Measurements from ENCODE around the gene CTNNAL1.
"Not testable (repeated sequence)": the region's sequence is repeated elsewhere in the genome, so short reads cannot be mapped to it uniquely, and the experiment has no call there.

The CTNNAL1 gene

DNA sequence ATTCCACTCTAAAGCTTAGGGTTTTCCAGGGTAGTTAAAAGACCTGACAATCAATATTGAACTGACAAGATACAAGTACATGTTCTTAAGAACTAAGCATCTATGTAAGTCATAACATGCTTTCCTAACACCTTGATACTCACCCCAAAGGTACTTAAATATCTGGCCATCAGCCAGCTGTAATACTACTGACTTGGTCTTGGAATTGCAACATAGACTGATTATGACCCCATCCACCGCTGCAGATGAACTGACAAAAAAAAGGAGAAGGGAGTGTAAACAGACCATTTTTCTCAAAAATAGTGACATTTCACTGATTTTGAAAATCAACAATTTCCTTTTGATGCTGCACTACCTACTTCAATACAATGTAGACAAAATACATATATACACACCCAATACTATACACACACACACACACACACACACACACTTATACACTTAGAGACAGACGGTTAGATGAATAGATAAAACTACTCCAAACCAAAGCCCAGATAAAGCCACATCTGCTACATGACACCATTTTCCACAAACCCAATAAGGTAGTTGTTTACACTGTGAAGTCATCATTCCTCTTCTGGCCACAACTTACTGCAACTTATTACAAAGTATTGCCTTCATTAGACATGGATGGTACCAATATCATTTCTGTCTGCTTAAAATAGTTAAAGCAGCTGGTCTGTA, 109.7 kb downstream of the CTNNAL1 start:
- Histone ChIP-seq H3K36me3 (replicated peaks; ENCODE audit: low read depth, low read length) (peaks cover 37% of the 10 kb centered on the region), H3K9ac (ENCODE audit: low read length) (no peak overlapping the region), H3K4me2 (ENCODE audit: low read length) (no peak overlapping the region), H3K79me2 (ENCODE audit: low read length) (no peaks in the 10 kb centered on the region), H3K9me3 (ENCODE audit: insufficient read depth, low read length) (no peaks in the 10 kb centered on the region), H3K4me3 (ENCODE audit: low read length) (no peak overlapping the region), H3K4me1 (ENCODE audit: low read length) (no peaks in the 10 kb centered on the region), H4K20me1 (ENCODE audit: insufficient read depth, low read length) (no peaks in the 10 kb centered on the region), H3K27me3 (ENCODE audit: low read depth, low read length) (no peaks in the 10 kb centered on the region), H2AFZ (ENCODE audit: low read depth, low read length) (no peak overlapping the region), H3K27ac (ENCODE audit: low read length) (no peak overlapping the region)
- TF ChIP-seq, protein P1, sequence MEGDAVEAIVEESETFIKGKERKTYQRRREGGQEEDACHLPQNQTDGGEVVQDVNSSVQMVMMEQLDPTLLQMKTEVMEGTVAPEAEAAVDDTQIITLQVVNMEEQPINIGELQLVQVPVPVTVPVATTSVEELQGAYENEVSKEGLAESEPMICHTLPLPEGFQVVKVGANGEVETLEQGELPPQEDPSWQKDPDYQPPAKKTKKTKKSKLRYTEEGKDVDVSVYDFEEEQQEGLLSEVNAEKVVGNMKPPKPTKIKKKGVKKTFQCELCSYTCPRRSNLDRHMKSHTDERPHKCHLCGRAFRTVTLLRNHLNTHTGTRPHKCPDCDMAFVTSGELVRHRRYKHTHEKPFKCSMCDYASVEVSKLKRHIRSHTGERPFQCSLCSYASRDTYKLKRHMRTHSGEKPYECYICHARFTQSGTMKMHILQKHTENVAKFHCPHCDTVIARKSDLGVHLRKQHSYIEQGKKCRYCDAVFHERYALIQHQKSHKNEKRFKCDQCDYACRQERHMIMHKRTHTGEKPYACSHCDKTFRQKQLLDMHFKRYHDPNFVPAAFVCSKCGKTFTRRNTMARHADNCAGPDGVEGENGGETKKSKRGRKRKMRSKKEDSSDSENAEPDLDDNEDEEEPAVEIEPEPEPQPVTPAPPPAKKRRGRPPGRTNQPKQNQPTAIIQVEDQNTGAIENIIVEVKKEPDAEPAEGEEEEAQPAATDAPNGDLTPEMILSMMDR (IDR thresholded peaks at IDR 0.05; ENCODE audit: low read depth, low read length) = no peak
- no peak for TF ChIP-seq EZH2phosphoT487 (IDR thresholded peaks at IDR 0.05; ENCODE audit: low read depth)

DNA sequence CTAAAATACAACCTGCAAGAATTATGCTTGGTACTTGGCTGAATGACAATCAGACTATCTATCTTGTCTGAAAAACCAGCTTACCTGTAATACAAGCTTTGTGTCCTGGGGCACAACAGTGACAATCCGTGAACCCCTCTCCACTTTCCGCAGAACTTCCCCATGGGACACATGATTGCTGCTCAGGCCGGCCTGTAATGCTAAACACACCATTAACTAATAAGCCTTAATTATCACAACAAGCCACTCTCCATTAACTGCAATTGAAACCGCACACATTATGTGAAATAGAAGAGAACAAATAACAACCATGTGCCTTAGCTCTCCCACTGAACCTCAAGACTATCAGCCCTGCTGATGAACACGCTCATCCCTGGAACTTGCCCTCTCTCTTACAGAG, 113.1 kb downstream of the CTNNAL1 start:
- TF ChIP-seq, protein P1 (IDR thresholded peaks at IDR 0.05; ENCODE audit: low read depth, low read length) = no peak
- TF ChIP-seq EZH2phosphoT487 (IDR thresholded peaks at IDR 0.05; ENCODE audit: low read depth) = no peak
- no peaks in the 10 kb centered on the region for H3K27me3 ChIP-seq (ENCODE audit: low read depth, low read length)
- no peaks in the 10 kb centered on the region for H3K4me1 ChIP-seq (ENCODE audit: low read length)
- H3K9me3 ChIP-seq (ENCODE audit: insufficient read depth, low read length) = no peaks in the 10 kb centered on the region
- H2AFZ ChIP-seq (ENCODE audit: low read depth, low read length) = no peak overlapping the region
- no peak overlapping the region for H3K27ac ChIP-seq (ENCODE audit: low read length)
- no peak overlapping the region for H3K4me3 ChIP-seq (ENCODE audit: low read length)
- H3K4me2 ChIP-seq (ENCODE audit: low read length) = no peak overlapping the region
- no peaks in the 10 kb centered on the region for H3K79me2 ChIP-seq (ENCODE audit: low read length)
- H3K36me3 ChIP-seq (replicated peaks; ENCODE audit: low read depth, low read length) = peaks cover 40% of the 10 kb centered on the region
- no peak overlapping the region for H3K9ac ChIP-seq (ENCODE audit: low read length)
- H4K20me1 ChIP-seq (ENCODE audit: insufficient read depth, low read length) = no peaks in the 10 kb centered on the region

DNA sequence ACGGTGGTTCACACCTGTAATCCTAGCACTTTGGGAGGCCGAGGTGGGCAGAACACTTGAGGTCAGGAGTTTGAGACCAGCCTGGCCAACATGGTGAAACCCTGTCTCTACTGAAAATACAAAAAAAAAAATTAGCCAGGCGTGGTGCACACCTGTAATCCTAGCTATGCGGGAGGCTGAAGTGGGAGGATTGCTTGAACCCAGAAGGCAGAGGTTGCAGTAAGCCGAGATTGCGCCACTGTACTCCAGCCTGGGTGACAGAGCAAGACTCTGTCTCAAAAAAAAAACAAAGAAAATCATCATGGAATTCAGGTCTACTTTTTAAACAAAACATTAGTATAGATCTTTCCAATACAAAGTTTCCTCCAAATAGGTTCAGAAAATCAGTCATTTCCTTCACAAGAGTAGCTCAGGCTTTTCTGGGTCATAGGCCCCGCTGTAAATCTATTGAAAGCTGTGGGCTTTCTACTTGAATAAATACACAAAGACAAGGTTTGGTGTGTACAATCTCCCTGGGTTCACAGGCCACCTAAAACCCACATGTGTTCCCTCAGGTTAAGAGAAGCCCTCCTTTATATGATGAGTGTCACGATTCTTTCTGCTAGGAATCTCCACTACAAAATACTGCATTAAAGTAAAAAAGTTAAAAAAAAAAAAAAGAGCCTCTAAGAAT, 114.1 kb downstream of the CTNNAL1 start:
- not testable (repeated sequence) for H4K20me1 ChIP-seq (ENCODE audit: insufficient read depth, low read length); H3K27me3 ChIP-seq (ENCODE audit: low read depth, low read length); H3K27ac ChIP-seq (ENCODE audit: low read length); H3K4me1 ChIP-seq (ENCODE audit: low read length); H3K4me2 ChIP-seq (ENCODE audit: low read length); H2AFZ ChIP-seq (ENCODE audit: low read depth, low read length); H3K79me2 ChIP-seq (ENCODE audit: low read length); H3K9me3 ChIP-seq (ENCODE audit: insufficient read depth, low read length); H3K4me3 ChIP-seq (ENCODE audit: low read length); H3K9ac ChIP-seq (ENCODE audit: low read length)
- H3K36me3 ChIP-seq (replicated peaks; ENCODE audit: low read depth, low read length) = peaks cover 49% of the 10 kb centered on the region

DNA sequence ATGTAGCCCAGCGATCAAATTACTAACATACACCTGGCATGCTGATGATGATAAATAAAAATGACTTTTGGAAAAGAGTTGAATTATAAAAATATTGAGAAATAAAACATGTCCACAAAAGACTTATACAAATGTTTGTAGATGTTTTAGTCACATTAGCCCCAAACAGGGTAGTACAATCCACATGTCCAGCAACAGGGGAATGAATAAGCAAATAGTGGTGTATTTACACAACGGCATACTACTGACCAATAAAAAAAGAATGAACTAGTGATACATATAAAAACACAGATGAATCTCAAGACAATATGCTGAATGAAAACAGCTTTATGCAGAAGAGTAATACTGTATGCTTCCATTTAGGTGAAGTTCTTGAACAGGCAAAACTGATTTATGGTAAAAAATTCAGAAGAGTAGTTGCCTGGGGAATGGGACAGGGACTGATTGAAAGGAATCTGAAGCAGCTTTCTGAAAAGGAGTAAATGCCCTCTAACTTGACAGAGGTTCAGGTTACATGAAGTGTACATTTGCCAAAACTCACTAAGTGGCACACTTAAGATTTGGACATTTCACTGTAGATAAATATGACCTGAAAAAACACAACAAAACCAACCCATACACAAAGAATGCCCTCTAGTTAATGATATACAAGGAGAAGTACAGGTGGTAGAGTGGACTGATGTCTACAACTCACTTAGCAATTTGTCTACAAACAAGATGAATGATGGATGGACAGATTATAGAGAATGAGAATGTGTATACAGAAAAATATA, 115.8 kb downstream of the CTNNAL1 start:
- Histone ChIP-seq H2AFZ (ENCODE audit: low read depth, low read length) (no peak overlapping the region), H3K79me2 (ENCODE audit: low read length) (no peaks in the 10 kb centered on the region), H4K20me1 (ENCODE audit: insufficient read depth, low read length) (no peaks in the 10 kb centered on the region), H3K27me3 (ENCODE audit: low read depth, low read length) (no peaks in the 10 kb centered on the region), H3K9me3 (ENCODE audit: insufficient read depth, low read length) (no peaks in the 10 kb centered on the region), H3K9ac (ENCODE audit: low read length) (no peak overlapping the region), H3K36me3 (replicated peaks; ENCODE audit: low read depth, low read length) (peaks cover 49% of the 10 kb centered on the region), H3K4me1 (ENCODE audit: low read length) (no peaks in the 10 kb centered on the region), H3K4me3 (ENCODE audit: low read length) (no peak overlapping the region), H3K27ac (ENCODE audit: low read length) (no peak overlapping the region), H3K4me2 (ENCODE audit: low read length) (no peak overlapping the region)
- no peak for TF ChIP-seq EZH2phosphoT487 (IDR thresholded peaks at IDR 0.05; ENCODE audit: low read depth)
- TF ChIP-seq, protein P1 (IDR thresholded peaks at IDR 0.05; ENCODE audit: low read depth, low read length) = no peak
